Neutrophil (primary cell): ENCODE data around the gene CHP2.

Experiments
- H3K27ac ChIP-seq: fragments of 200-600 bp; sonication (generic); 2 replicates; pipeline ENCODE4 v1.5.1; 2016; ENCODE audit warnings: mild to moderate bottlenecking, moderate library complexity
- H3K27me3 ChIP-seq: fragments of 200-600 bp; sonication (generic); 2 replicates; pipeline ENCODE4 v1.6.0; 2016; ENCODE audit warnings: mild to moderate bottlenecking
- H3K36me3 ChIP-seq: fragments of 200-600 bp; sonication (generic); 2 replicates; pipeline ENCODE4 v1.5.1; 2017
- H3K4me1 ChIP-seq, 2 experiments: fragments of 200-600 bp in 1 of 2; sonication (generic) in 1 of 2; 1 replicate in 1 of 2; 2 replicates in 1 of 2; pipeline versions ENCODE4 v1.5.1 to v1.6.1; 2013 to 2016; ENCODE audit warnings: low read depth in 1 of 2, low read length in 1 of 2, mild to moderate bottlenecking in 1 of 2, moderate library complexity in 1 of 2; ENCODE audit not compliant: control insufficient read depth in 1 of 2, insufficient read depth in 1 of 2
- H3K4me3 ChIP-seq, 2 experiments: fragments of 200-600 bp in 1 of 2; sonication (generic) in 1 of 2; 1 replicate in 1 of 2; 2 replicates in 1 of 2; pipeline ENCODE4 v1.5.1; 2013 to 2016; ENCODE audit warnings: low read depth in 1 of 2, low read length in 1 of 2, mild to moderate bottlenecking in 1 of 2, moderate library complexity in 1 of 2
- H3K9me3 ChIP-seq: fragments of 200-600 bp; sonication (generic); 2 replicates; pipeline ENCODE4 v1.5.1; 2016
- CTCF ChIP-seq: fragments of 200-600 bp; sonication (generic); IDR thresholded peaks from 2 replicates; pipeline ENCODE4 v1.5.1; 2016; ENCODE audit warnings: antibody characterized with exemption

Gene CHP2

DNA sequence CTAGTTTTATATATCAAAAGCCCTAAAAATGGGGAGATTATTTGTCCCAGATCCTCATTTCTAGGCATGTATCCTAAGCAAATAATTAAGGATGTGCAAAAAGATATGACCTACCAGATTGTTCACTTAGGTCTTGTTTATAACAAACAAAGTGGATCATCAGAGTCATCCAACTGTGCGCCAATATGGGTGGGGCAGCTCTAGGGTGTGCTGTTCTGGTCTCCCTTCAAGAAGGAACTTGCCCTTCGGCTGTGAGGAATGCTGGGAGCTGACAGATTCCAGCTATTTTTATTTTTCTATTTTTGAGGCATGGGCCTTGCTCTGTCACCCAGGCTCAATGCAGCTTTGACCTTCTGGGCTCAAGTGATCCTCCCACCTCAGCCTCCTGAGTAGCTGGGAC is 13.8 kb downstream of the CHP2 start:
- Histone ChIP-seq H3K36me3 (no peaks in the 10 kb centered on the region), H3K27ac (no peak overlapping the region), H3K4me3 (no peak overlapping the region), H3K9me3 (no peaks in the 10 kb centered on the region), H3K27me3 (peaks cover 33% of the 10 kb centered on the region), H3K4me1 (no peaks in the 10 kb centered on the region)
- no peak for TF ChIP-seq CTCF

DNA sequence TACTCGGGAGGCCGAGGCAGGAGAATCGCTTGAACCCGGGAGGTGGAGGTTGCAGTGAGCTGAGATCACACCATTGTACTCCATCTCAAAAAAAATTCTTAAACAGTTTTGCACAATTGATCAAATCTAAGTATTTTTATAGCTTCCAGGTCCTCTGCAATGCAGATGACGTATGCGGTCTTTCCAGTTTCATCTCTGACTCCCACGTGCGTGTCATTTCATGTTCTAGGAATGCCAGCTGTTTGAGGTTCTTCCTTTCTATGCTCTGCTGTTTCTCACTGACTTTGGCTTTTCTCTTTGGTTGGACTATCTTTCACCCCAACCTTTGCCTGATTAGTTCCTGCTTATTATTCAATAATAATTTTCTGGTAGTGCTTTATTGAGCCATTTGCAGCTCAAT is 16.2 kb downstream of the CHP2 start:
- no peak overlapping the region for H3K27ac ChIP-seq
- no peak overlapping the region for H3K4me3 ChIP-seq
- H3K9me3 ChIP-seq, result no peaks in the 10 kb centered on the region
- H3K4me1 ChIP-seq, result no peaks in the 10 kb centered on the region
- H3K27me3 ChIP-seq, result peaks cover 22% of the 10 kb centered on the region
- no peak for TF ChIP-seq CTCF
- no peaks in the 10 kb centered on the region for H3K36me3 ChIP-seq

DNA sequence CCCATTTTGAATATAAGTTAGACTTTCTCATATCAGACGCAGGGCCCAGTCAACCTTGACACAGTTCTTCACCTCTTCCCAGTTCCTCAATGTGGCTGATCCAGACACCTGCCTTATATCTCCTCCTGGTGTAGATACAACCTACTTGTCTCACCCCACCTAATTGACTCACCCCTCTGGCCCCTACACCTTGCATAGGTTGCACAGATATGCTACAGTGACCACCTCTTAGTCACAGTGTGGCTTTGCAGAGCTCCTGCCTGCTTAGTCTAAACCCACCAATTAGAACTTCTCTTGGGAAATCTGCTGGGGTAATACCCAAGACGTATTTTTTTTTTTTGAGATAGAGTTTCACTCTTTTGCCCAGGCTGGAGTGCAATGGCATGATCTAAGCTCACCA is 16.8 kb downstream of the CHP2 start:
- no peak overlapping the region for H3K4me3 ChIP-seq
- TF ChIP-seq CTCF, result no peak
- no peaks in the 10 kb centered on the region for H3K9me3 ChIP-seq
- peaks cover 16% of the 10 kb centered on the region for H3K27me3 ChIP-seq
- no peaks in the 10 kb centered on the region for H3K36me3 ChIP-seq
- no peaks in the 10 kb centered on the region for H3K4me1 ChIP-seq
- no peak overlapping the region for H3K27ac ChIP-seq

DNA sequence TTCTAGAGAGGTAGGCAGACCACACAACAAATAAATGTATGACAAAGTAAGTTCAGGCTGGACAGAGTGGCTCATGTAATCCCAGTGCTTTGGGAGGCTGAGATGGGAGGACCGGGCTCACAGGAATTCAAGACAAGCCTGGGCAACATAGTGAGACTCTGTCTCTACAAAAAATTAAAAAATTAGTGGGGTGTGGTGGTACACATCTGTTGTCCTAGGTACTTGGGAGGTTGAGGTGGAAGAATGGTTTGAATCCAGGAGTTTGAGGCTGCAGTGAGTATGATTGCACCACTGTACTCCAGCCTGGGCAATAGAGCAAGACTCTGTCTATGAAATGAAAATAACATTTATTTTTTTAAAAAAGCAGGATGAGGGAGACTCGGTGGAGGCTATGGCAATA is 18.5 kb downstream of the CHP2 start:
- H3K36me3 ChIP-seq, result no peaks in the 10 kb centered on the region
- no peaks in the 10 kb centered on the region for H3K4me1 ChIP-seq
- H3K27ac ChIP-seq, result no peak overlapping the region
- no peak overlapping the region for H3K4me3 ChIP-seq
- H3K27me3 ChIP-seq, result peaks cover 16% of the 10 kb centered on the region
- no peak for TF ChIP-seq CTCF
- H3K9me3 ChIP-seq, result no peaks in the 10 kb centered on the region

DNA sequence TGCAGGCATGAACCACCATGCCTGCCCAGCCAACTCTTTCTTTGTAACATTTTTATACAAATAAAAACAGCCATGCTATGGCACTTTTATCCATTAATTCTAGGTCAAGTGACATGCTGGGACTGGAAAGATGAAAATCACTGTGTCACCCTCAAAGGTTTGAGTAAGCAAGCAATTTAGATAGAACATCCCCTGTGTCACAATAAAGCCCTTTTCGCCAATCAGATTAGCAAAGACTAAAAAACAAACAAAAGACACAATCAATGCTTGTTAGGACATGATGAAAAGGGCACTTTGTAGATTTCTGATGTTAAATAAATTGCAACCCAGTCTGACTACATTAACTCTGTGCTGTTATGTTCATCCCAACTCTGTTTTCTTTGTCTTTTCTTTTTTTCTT is 26.4 kb downstream of the CHP2 start:
- Histone ChIP-seq H3K27me3 (peaks cover 61% of the 10 kb centered on the region), H3K4me3 (no peak overlapping the region), H3K9me3 (no peaks in the 10 kb centered on the region), H3K27ac (no peak overlapping the region), H3K4me1 (no peaks in the 10 kb centered on the region), H3K36me3 (no peaks in the 10 kb centered on the region)
- TF ChIP-seq CTCF, result no peak

DNA sequence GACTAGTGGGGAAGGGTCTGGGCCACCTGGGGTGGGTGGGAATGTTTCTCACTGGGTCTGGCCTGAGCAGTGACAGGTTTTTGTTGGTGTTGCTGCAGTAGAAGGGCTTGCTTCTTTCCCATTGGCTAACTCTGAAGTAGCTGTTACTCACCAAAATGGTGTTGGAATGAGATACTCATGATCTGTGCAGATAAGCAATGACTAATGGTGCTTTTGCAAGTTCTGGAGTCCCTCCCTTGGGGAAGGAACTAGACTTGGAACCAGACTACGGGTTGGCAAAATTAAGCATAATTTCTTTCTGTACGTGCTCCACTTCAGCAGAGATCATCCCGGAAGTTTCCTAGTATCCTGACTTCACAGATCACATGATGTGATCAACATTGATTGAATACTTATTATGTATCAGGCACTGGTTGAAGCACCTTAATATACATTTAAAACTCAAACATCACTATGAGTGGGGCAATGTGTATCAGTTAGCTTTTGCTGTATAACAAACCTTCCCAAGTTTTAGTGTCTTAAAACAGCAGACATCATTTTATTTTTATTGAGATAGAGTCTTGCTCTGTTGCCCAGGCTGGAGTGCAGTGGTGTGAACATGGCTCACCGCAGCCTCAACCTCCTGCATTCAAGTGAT is 30.1 kb downstream of the CHP2 start:
- no peaks in the 10 kb centered on the region for H3K9me3 ChIP-seq
- peaks cover 16 to 18% of the 10 kb centered on the region in 2 experiments for H3K4me1 ChIP-seq
- TF ChIP-seq CTCF, result no peak
- no peaks in the 10 kb centered on the region for H3K36me3 ChIP-seq
- peaks cover 76% of the 10 kb centered on the region for H3K27me3 ChIP-seq
- no peak overlapping the region for H3K27ac ChIP-seq
- H3K4me3 ChIP-seq, result no peak overlapping the region
